HG03378 (cell line): ENCODE data around the gene NUP214.
"Not testable (repeated sequence)": the region's sequence is repeated elsewhere in the genome, so short reads cannot be mapped to it uniquely, and the experiment has no call there.

ENCODE experiments used
- ATAC-seq: cut with Tn5 transposase; IDR thresholded peaks from one replicate; pipeline ENCODE4 v1.9.1; 2021; ENCODE audit warnings: mild to moderate bottlenecking, moderate library complexity; ENCODE audit not compliant: unreplicated experiment

The NUP214 gene

GRCh38 chr9:131096269-131097125, 28.9 kb upstream of the NUP214 start, which contains the start of gene AIF1L:
AIF1L (plus strand) TSS chr9:131096531; CDS start chr9:131096630, 99 bp downstream.
- ATAC-seq: no peak

- ATAC-seq: no peak
These were observed 28.0 kb upstream of the NUP214 start for GRCh38 chr9:131097126-131097947.

GRCh38 chr9:131097948-131098278, 27.5 kb upstream of the NUP214 start:
- ATAC-seq: no peak

GRCh38 chr9:131098391-131099101, 26.8 kb upstream of the NUP214 start:
- no peak for ATAC-seq

- ATAC-seq: no peak
These were observed 26.2 kb upstream of the NUP214 start for GRCh38 chr9:131099102-131099606.

- ATAC-seq: not testable (repeated sequence)
These were observed 25.5 kb upstream of the NUP214 start for GRCh38 chr9:131099845-131100244.

GRCh38 chr9:131100445-131100844, 24.9 kb upstream of the NUP214 start:
- ATAC-seq: no peak

- no peak for ATAC-seq
These were observed 24.0 kb upstream of the NUP214 start for GRCh38 chr9:131101207-131101964.

- ATAC-seq: no peak
These were observed 22.4 kb upstream of the NUP214 start for GRCh38 chr9:131103024-131103423.

GRCh38 chr9:131103535-131103934, 21.9 kb upstream of the NUP214 start:
- no peak for ATAC-seq

- ATAC-seq: no peak
These were observed 21.2 kb upstream of the NUP214 start for GRCh38 chr9:131104016-131104740.

- no peak for ATAC-seq
These were observed 19.4 kb upstream of the NUP214 start for GRCh38 chr9:131105952-131106351.

GRCh38 chr9:131107760-131108159, 17.6 kb upstream of the NUP214 start:
- ATAC-seq: no peak

GRCh38 chr9:131111186-131111853, 14.1 kb upstream of the NUP214 start:
- ATAC-seq: no peak

GRCh38 chr9:131111854-131112311, 13.5 kb upstream of the NUP214 start:
- no peak for ATAC-seq

GRCh38 chr9:131112374-131113154, 12.8 kb upstream of the NUP214 start:
- ATAC-seq: no peak

GRCh38 chr9:131113655-131114054, 11.7 kb upstream of the NUP214 start:
- ATAC-seq: no peak

GRCh38 chr9:131114084-131114535, 11.3 kb upstream of the NUP214 start:
- no peak for ATAC-seq
